K562 (cell line): ENCODE results near the gene ACAP2. TPM values are rescaled to one million over a fixed set of nuclear protein-coding genes. Genes with fewer than 3 reads are reported as not detected.
A peak's percentile ranks its signal among the peaks of the same experiment; 100 is the strongest.

ENCODE experiments used
- BRCA1 ChIP-seq, 2 experiments: fragments of 450-650 bp in 1 of 2; sonication (generic) in 1 of 2; formaldehyde crosslinking in 1 of 2; IDR thresholded peaks; 2 replicates each; pipeline versions ENCODE4 v1.5.0 to v1.6.1; 2017 to 2020; ENCODE audit warnings: mild to moderate bottlenecking in 1 of 2, missing genetic modification reagents in 1 of 2
- CCAR2 ChIP-seq: fragments of 200-400 bp; formaldehyde crosslinking; IDR thresholded peaks from 2 replicates; pipeline ENCODE4 v1.6.1; 2017; ENCODE audit warnings: mild to moderate bottlenecking, low read depth, low read length
- CREB1 ChIP-seq, 2 experiments: sonication (generic) in 1 of 2; formaldehyde crosslinking in 1 of 2; IDR thresholded peaks; 2 replicates each; pipeline versions ENCODE4 v1.6.1 to v1.8.0; 2012 to 2022; ENCODE audit warnings: inconsistent platforms in 1 of 2, mild to moderate bottlenecking in 1 of 2, missing genetic modification reagents in 1 of 2, moderate library complexity in 1 of 2
- CREBBP ChIP-seq: IDR thresholded peaks from one replicate; pipeline ENCODE4 v1.6.1; 2012; ENCODE audit warnings: low read depth, mild to moderate bottlenecking, control low read depth, inconsistent platforms, low read length
- DNMT1 ChIP-seq: fragments of 450-650 bp; IDR thresholded peaks from 2 replicates; pipeline ENCODE4 v1.6.1; 2016; ENCODE audit warnings: antibody characterized with exemption, mild to moderate bottlenecking
- FOS ChIP-seq: IDR thresholded peaks from 3 replicates; pipeline ENCODE4 v1.6.1; 2011; ENCODE audit not compliant: insufficient read length; ENCODE audit errors: extremely low read depth
- FOXA1 ChIP-seq: fragments of 450-650 bp; IDR thresholded peaks from 2 replicates; pipeline ENCODE4 v1.6.1; 2016; ENCODE audit warnings: mild to moderate bottlenecking, borderline replicate concordance
- FOXK2 ChIP-seq, 2 experiments: fragments of 450-650 bp; IDR thresholded peaks in 1 of 2; conservative IDR thresholded peaks in 1 of 2; 2 replicates each; pipeline ENCODE4 v1.6.1; 2016; ENCODE audit warnings: low read depth in 2 of 2, mild to moderate bottlenecking in 1 of 2
- GATA2 ChIP-seq: sonication (generic); formaldehyde crosslinking; IDR thresholded peaks from 2 replicates; pipeline ENCODE4 v1.4.0; 2020; ENCODE audit warnings: mild to moderate bottlenecking, missing genetic modification reagents
- HMG20A ChIP-seq: fragments of 450-650 bp; formaldehyde crosslinking; conservative IDR thresholded peaks from 2 replicates; pipeline ENCODE4 v1.4.0; 2020; ENCODE audit warnings: mild to moderate bottlenecking, mixed read lengths
- HNRNPL ChIP-seq: fragments of 200-400 bp; formaldehyde crosslinking; IDR thresholded peaks from 2 replicates; pipeline ENCODE4 v1.6.1; 2017; ENCODE audit warnings: low read depth, mild to moderate bottlenecking, low read length
- KHSRP ChIP-seq: fragments of 450-650 bp; IDR thresholded peaks from 2 replicates; pipeline ENCODE4 v1.6.1; 2017
- KLF13 ChIP-seq: fragments of 450-650 bp; IDR thresholded peaks from 2 replicates; pipeline ENCODE4 v1.6.1; 2016; ENCODE audit warnings: missing genetic modification characterization, low read depth, mild to moderate bottlenecking, missing compliant biosample characterization, moderate library complexity, borderline replicate concordance
- MYBL2 ChIP-seq, 2 experiments: fragments of 450-650 bp in 1 of 2; sonication (generic) in 1 of 2; formaldehyde crosslinking in 1 of 2; IDR thresholded peaks; 2 replicates each; pipeline versions ENCODE4 v1.6.1 to v1.8.1; 2017 to 2022; ENCODE audit warnings: borderline replicate concordance in 1 of 2, inconsistent platforms in 1 of 2, low read depth in 1 of 2, mild to moderate bottlenecking in 1 of 2, missing genetic modification reagents in 1 of 2, moderate library complexity in 1 of 2
- NR2F6 ChIP-seq: fragments of 450-650 bp; formaldehyde crosslinking; IDR thresholded peaks from 2 replicates; pipeline ENCODE4 v1.4.0; 2020; ENCODE audit warnings: mild to moderate bottlenecking
- RBM17 ChIP-seq: fragments of 200-400 bp; formaldehyde crosslinking; IDR thresholded peaks from 2 replicates; pipeline ENCODE4 v1.6.1; 2017; ENCODE audit warnings: low read depth, mild to moderate bottlenecking, low read length, borderline replicate concordance
- RBM22 ChIP-seq: fragments of 200-400 bp; formaldehyde crosslinking; IDR thresholded peaks from 2 replicates; pipeline ENCODE4 v1.6.1; 2018; ENCODE audit warnings: low read length, low read depth; ENCODE audit not compliant: poor library complexity, severe bottlenecking
- RFX5 ChIP-seq: IDR thresholded peaks from 2 replicates; pipeline ENCODE4 v1.6.1; 2011; ENCODE audit warnings: low read depth, mild to moderate bottlenecking, improper control_type of control experiment, low read length
- RNF2 ChIP-seq: sonication (generic); IDR thresholded peaks from 2 replicates; pipeline ENCODE4 v1.6.1; 2016
- SETDB1 ChIP-seq: IDR thresholded peaks from one replicate; pipeline ENCODE4 v1.6.1; 2012; ENCODE audit warnings: low read length, control low read depth, inconsistent platforms
- SP1 ChIP-seq: sonication (generic); formaldehyde crosslinking; IDR thresholded peaks from 2 replicates; pipeline ENCODE4 v1.8.1; 2022; ENCODE audit warnings: mild to moderate bottlenecking, missing genetic modification reagents
- SREBF2 ChIP-seq: sonication (generic); formaldehyde crosslinking; IDR thresholded peaks from 2 replicates; pipeline ENCODE4 v1.4.0; 2020; ENCODE audit warnings: mild to moderate bottlenecking, missing genetic modification reagents
- SRSF1 ChIP-seq: fragments of 200-400 bp; formaldehyde crosslinking; IDR thresholded peaks from 2 replicates; pipeline ENCODE4 v1.6.1; 2017; ENCODE audit warnings: mild to moderate bottlenecking, low read depth, low read length, moderate library complexity
- USF2 ChIP-seq: sonication (generic); formaldehyde crosslinking; IDR thresholded peaks from 2 replicates; pipeline ENCODE4 v1.5.0; 2020; ENCODE audit warnings: missing genetic modification reagents
- ZBED1 ChIP-seq: IDR thresholded peaks from 2 replicates; pipeline ENCODE4 v1.6.1; 2014
- ZFP36 ChIP-seq: fragments of 150-350 bp; IDR thresholded peaks from 2 replicates; pipeline ENCODE4 v1.6.1; 2018; ENCODE audit warnings: low read length, low read depth; ENCODE audit not compliant: partially characterized antibody
- ZNF134 ChIP-seq: fragments of 250-450 bp; sonication (Bioruptor Pico); conservative IDR thresholded peaks from 2 replicates; pipeline ENCODE4 v1.4.0; 2020
- ZNF444 ChIP-seq: fragments of 250-450 bp; sonication (Bioruptor Pico); IDR thresholded peaks from 2 replicates; pipeline ENCODE4 v1.4.0; 2020; ENCODE audit warnings: mild to moderate bottlenecking, moderate library complexity
- polyA plus RNA-seq, 8 experiments: library from polyadenylated mRNA; depleted of rRNA in 4 of 8; stranded (reverse) in 5 of 8; unstranded in 3 of 8; fragments of >200 nt; fragmentation: Nextera tagmentation in 2 of 8; fragmentation: Illumina TruSeq in 1 of 8; extraction: Ambion mirVana in 2 of 8; extraction: Trizol in 1 of 8; gene quantifications; 2 replicates each; pipeline versions ENCODE4 v1.2.1 to v1.2.3, GENCODE V29; 2011 to 2014; ENCODE audit warnings: inconsistent platforms in 1 of 8, missing spikeins in 1 of 8
- total RNA-seq, 7 experiments: library from RNA; depleted of rRNA in 6 of 7; stranded (reverse); fragments of >200 nt in 6 of 7; fragmentation: Illumina TruSeq in 2 of 7; extraction: Trizol in 2 of 7; gene quantifications; 2 replicates each; pipeline versions ENCODE4 v1.2.1 to v1.2.3, GENCODE V29; 2011 to 2021; ENCODE audit warnings: low replicate concordance in 1 of 7
- TF ChIP-seq, protein P1 (sequence below): fragments of 450-650 bp; IDR thresholded peaks from 2 replicates; pipeline ENCODE4 v1.6.1; 2016

ACAP2 gene
- total and polyA plus RNA-seq, 9 of the 15 experiments (the other 6 are each of a cell fraction or from before 2014, with no cell fraction given) = 10.6 to 52.7 (median 34.4) TPM

GRCh38 chr3:195259475-195260279 lies 183.1 kb downstream of the ACAP2 start (continued):
- TF ChIP-seq ZNF444 (CRISPR knock-in tag) = no peak
- no peak for TF ChIP-seq USF2 (CRISPR knock-in tag)
- TF ChIP-seq FOS = no peak
- TF ChIP-seq GATA2 (CRISPR knock-in tag) = no peak
- TF ChIP-seq CCAR2 = no peak
- TF ChIP-seq BRCA1 (IDR thresholded peaks at IDR 0.05) = no peak
- no peak for TF ChIP-seq BRCA1 (CRISPR knock-in tag; IDR thresholded peaks at IDR 0.05)
- TF ChIP-seq FOXA1 = no peak
- no peak for TF ChIP-seq KLF13 (tag)
- no peak for TF ChIP-seq CREB1 (IDR thresholded peaks at IDR 0.05)
- TF ChIP-seq CREB1 (CRISPR knock-in tag; IDR thresholded peaks at IDR 0.05) = no peak; the same call in 1 of the 2 replicates
- no peak for TF ChIP-seq SETDB1
- no peak for TF ChIP-seq NR2F6
- TF ChIP-seq HMG20A (CRISPR knock-in tag) = no peak
- TF ChIP-seq RNF2 = peak; percentile 96; the same call in 1 of the 2 replicates
- no peak for TF ChIP-seq RBM17
- TF ChIP-seq SRSF1 = no peak
- TF ChIP-seq ZNF134 (CRISPR knock-in tag) = 0 out of 2 replicates have a peak, but pooled peaks have one; percentile 26
- no peak for TF ChIP-seq CREBBP
- no peak for TF ChIP-seq FOXK2 (conservative IDR thresholded peaks at IDR 0.05 in 1 of 2, IDR thresholded peaks at IDR 0.05 in 1 of 2; ENCODE audit: low read depth in 2 of 2)
- TF ChIP-seq RBM22 = peak; percentile 65
- TF ChIP-seq SREBF2 = no peak
- TF ChIP-seq SP1 (CRISPR knock-in tag) = peak; percentile 27; the same call in 1 of the 2 replicates
- no peak for TF ChIP-seq MYBL2 (IDR thresholded peaks at IDR 0.05; ENCODE audit: low read depth)
- no peak for TF ChIP-seq MYBL2 (CRISPR knock-in tag; IDR thresholded peaks at IDR 0.05; ENCODE audit: borderline replicate concordance)
- no peak for TF ChIP-seq DNMT1
- 0 out of 2 replicates have a peak, but pooled peaks have one; percentile 66 for TF ChIP-seq HNRNPL
- no peak for TF ChIP-seq RFX5
- TF ChIP-seq ZBED1 = no peak
- TF ChIP-seq ZFP36 = no peak
- TF ChIP-seq, protein P1, sequence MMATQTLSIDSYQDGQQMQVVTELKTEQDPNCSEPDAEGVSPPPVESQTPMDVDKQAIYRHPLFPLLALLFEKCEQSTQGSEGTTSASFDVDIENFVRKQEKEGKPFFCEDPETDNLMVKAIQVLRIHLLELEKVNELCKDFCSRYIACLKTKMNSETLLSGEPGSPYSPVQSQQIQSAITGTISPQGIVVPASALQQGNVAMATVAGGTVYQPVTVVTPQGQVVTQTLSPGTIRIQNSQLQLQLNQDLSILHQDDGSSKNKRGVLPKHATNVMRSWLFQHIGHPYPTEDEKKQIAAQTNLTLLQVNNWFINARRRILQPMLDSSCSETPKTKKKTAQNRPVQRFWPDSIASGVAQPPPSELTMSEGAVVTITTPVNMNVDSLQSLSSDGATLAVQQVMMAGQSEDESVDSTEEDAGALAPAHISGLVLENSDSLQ = peak; percentile 50
- no peak for TF ChIP-seq KHSRP
